Activated naive CD4-positive, alpha-beta T cell treated with anti-CD3 and anti-CD28 coated beads for 36 hours (primary cell): ENCODE measurements around the gene CPNE7. TPM values are rescaled to one million over a fixed set of nuclear protein-coding genes. Genes with fewer than 3 reads are reported as not detected.
A peak's percentile ranks its signal among the peaks of the same experiment; 100 is the strongest.

Experiments used
- CTCF ChIA-PET: fragments of 350-600 bp; sonication (Branson Sonifier 250); formaldehyde crosslinking; loops from one replicate; lab custom pipeline; 2021; ENCODE audit warnings: antibody characterized with exemption; lab: Charles Lee
- DNase-seq: peaks from one replicate; pipeline ENCODE4 v3.0.0-alpha.2; 2020
- H3K27ac Mint-ChIP-seq: one replicate; pipeline ENCODE4 v1.8.0; 2021; ENCODE audit warnings: mild to moderate bottlenecking, mixed read lengths
- H3K27me3 Mint-ChIP-seq: one replicate; pipeline ENCODE4 v1.8.0; 2021; ENCODE audit warnings: low read depth, mixed read lengths
- H3K36me3 Mint-ChIP-seq: one replicate; pipeline ENCODE4 v1.8.0; 2021; ENCODE audit warnings: low read depth, mixed read lengths
- H3K4me1 Mint-ChIP-seq: one replicate; pipeline ENCODE4 v1.8.0; 2021; ENCODE audit warnings: low read depth, mixed read lengths
- H3K4me3 Mint-ChIP-seq: one replicate; pipeline ENCODE4 v1.8.0; 2021; ENCODE audit warnings: mild to moderate bottlenecking, moderate library complexity, mixed read lengths
- H3K9me3 Mint-ChIP-seq: one replicate; pipeline ENCODE4 v1.8.0; 2021; ENCODE audit warnings: mixed read lengths
- intact Hi-C: fragments of 100-400 bp; cut with micrococcal nuclease; formaldehyde crosslinking; loops from one replicate; pipeline ENCODE4 v1.15.1; 2023
- total RNA-seq, 2 experiments: library from RNA; stranded (reverse); gene quantifications; one replicate each; pipeline ENCODE4 v1.2.3, GENCODE V29; 2021

The CPNE7 gene
- total RNA-seq, 2 experiments from 2014 or later, result 6.4 to 9.0 TPM

GRCh38 chr16:89572073-89572484 lies 3.5 kb upstream of the CPNE7 start:
- intact Hi-C loops, result no loop called here
- H3K36me3 Mint-ChIP-seq, result no peaks in the 10 kb centered on the region
- CTCF ChIA-PET, result interaction anchor here (1.3 kb wide), 1 partner anchor 69 kb away, joined by 5 read pairs; no protein-coding TSS in a partner anchor
- DNase-seq, result no peak
- H3K27me3 Mint-ChIP-seq, result peaks cover 11% of the 10 kb centered on the region
- H3K4me3 Mint-ChIP-seq, result no peak overlapping the region
- H3K27ac Mint-ChIP-seq, result no peak overlapping the region
- peaks cover 14% of the 10 kb centered on the region for H3K4me1 Mint-ChIP-seq
- H3K9me3 Mint-ChIP-seq, result no peaks in the 10 kb centered on the region

- Mint-ChIP-seq H3K27ac (no peak overlapping the region), H3K36me3 (no peaks in the 10 kb centered on the region), H3K9me3 (no peaks in the 10 kb centered on the region), H3K27me3 (peaks cover 11% of the 10 kb centered on the region), H3K4me1 (peaks cover 14% of the 10 kb centered on the region), H3K4me3 (no peak overlapping the region)
- intact Hi-C loops, result no loop called here
- CTCF ChIA-PET, result interaction anchor here (1.3 kb wide), 1 partner anchor 68 kb away, joined by 5 read pairs; no protein-coding TSS in a partner anchor
- DNase-seq, result no peak
Measured at GRCh38 chr16:89572485-89573205, 2.9 kb upstream of the CPNE7 start.

DNA sequence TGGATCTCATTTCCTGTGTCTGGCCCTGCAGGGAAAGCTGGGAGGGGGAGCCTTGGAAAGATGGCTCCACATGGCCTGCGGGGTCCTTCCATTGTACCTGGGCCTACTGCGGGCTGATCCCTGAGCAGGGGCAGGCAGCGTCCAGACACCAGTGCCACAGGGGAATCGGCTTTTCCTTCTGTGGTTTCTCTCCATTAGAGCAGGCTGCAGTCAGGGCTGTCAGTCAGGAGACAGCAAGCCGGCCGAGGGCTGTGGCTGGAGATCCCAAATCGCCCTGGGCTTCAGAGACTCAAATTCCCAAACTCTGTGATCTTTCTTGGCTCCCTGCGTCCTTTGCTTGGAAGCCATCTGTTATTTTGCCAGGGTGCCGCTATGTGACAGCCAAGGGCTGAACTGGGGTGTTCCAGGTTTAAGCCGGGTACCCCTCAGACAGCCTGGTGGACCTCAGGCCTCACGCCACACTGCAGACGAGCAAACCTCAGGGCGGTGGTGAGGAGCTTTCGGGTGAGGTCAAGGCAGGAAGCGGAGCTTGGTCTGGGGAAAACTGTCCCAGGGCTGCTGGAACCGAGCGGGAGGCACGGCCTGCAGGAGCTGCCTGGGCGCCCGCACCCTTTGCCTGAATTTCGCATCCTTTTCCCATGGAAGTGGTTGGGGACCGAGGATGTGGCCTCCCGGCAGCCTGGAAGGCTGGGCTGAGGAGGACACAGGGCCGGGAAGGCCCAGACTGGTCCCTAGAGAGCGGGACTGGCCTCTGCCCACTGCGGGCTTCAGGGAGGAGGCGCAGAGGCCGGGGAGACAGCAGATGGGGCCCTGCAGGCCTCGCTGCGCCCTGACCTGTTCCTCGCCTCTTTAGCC lies 1.5 kb upstream of the CPNE7 start:
- H3K36me3 Mint-ChIP-seq, result no peaks in the 10 kb centered on the region
- intact Hi-C loops, result loop anchor here (1.0 kb wide), 2 partner anchors 67 to 93 kb away; no protein-coding TSS in a partner anchor
- no peak overlapping the region for H3K27ac Mint-ChIP-seq
- H3K4me1 Mint-ChIP-seq, result peaks cover 14% of the 10 kb centered on the region
- H3K27me3 Mint-ChIP-seq, result peaks cover 11% of the 10 kb centered on the region
- CTCF ChIA-PET, result interaction anchor here (0.9 kb wide), 1 partner anchor 94 kb away, joined by 3 read pairs; no protein-coding TSS in a partner anchor
- peak overlapping the region; percentile 38 for H3K4me3 Mint-ChIP-seq
- no peak for DNase-seq
- no peaks in the 10 kb centered on the region for H3K9me3 Mint-ChIP-seq

DNA sequence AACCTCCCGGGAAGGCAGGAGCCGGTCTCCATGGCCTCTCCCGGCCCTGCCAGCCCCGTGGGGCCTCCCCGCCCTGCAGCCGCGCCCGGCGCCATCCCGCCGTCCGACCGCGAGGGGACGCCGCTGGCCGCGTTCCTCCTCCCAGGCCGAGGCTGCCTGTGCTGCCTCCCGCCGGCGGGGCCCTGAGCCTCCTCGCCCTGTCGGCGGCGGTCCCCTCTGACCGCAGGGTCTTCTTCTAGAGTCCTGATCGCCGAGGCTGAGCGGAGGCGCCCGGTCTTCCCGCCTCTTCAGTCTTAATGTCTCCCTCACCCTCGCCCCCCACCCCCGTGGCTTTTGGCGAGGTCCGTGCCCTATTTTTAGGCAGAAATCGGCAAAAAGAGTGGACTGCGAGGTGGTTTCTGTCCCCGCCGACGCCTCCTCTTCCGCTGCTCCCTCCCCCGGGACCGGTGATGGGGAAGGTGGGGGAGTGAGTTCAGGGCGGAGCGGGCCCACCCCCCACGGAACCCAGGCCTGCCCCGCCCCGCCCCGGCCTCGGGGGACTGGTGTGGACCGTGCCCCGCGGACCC lies 794 bp upstream of the CPNE7 start:
- intact Hi-C loops, result loop anchor here (1.0 to 5.0 kb wide), 3 partner anchors 67 to 288 kb away; no protein-coding TSS in a partner anchor
- no peaks in the 10 kb centered on the region for H3K9me3 Mint-ChIP-seq
- H3K36me3 Mint-ChIP-seq, result no peaks in the 10 kb centered on the region
- H3K27ac Mint-ChIP-seq, result no peak overlapping the region
- peaks cover 11% of the 10 kb centered on the region for H3K27me3 Mint-ChIP-seq
- peaks cover 14% of the 10 kb centered on the region for H3K4me1 Mint-ChIP-seq
- H3K4me3 Mint-ChIP-seq, result peak overlapping the region; percentile 51
- CTCF ChIA-PET, result interaction anchor here (0.8 to 1.4 kb wide), 4 partner anchors 68 to 111 kb away, joined by 3 to 4 read pairs (median 4); partner anchors contain the start of gene CDK10
- peak; percentile 75 for DNase-seq

DNA sequence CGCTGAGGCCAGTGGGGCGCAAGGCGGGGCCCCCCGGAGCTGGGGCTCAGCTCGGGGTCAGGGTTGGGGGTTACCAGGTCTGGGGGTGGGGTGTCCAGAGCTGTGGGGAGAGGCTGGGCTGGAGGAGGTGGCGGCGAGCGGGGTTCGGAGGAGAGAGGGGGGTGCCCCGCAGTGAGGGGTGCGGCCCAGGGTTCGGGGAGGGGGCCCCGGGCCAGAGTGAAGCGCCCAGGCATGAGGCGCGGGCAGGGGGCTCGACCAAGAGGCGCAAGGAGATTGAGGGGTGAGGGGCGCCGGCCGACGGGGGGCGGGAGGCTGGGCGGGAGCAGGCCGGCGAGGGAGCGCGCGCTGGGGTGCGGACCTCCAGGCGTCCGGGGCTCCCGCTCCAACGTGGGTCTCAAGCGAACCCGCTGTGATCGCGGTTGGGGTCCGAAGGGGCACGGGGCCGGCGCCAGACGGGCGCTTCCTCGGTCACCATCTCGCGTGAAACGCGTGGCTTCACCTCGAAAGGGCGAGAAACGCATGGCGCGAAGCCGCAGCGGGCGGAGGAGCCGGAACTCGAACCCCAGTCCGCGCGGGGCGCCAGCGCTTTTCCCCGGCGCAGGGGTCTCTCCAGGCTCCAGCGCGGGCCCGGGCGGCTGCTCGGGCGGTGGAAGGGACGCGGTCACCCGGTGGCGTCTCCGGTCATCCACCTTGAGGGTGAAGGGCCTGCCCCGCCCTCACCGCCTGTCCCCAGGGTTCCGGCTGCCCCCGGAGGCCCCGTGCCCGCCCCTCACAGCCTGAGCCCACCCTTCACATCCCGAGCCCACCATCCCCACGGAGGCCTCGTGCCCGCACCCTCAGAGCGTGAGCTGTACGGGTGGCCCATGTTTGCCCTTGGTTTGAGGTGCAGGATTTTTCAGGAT lies 846 bp downstream of the CPNE7 start:
- Mint-ChIP-seq H3K27ac (no peak overlapping the region), H3K27me3 (peaks cover 11% of the 10 kb centered on the region), H3K9me3 (no peaks in the 10 kb centered on the region), H3K4me3 (no peak overlapping the region), H3K36me3 (no peaks in the 10 kb centered on the region), H3K4me1 (peaks cover 14% of the 10 kb centered on the region)
- no peak for DNase-seq
- CTCF ChIA-PET, result interaction anchor here (1.4 kb wide), 1 partner anchor 110 kb away, joined by 4 read pairs; the partner anchor contains the start of gene CDK10
- intact Hi-C loops, result loop anchor here (5.0 kb wide), 1 partner anchor 286 kb away; no protein-coding TSS in a partner anchor

DNA sequence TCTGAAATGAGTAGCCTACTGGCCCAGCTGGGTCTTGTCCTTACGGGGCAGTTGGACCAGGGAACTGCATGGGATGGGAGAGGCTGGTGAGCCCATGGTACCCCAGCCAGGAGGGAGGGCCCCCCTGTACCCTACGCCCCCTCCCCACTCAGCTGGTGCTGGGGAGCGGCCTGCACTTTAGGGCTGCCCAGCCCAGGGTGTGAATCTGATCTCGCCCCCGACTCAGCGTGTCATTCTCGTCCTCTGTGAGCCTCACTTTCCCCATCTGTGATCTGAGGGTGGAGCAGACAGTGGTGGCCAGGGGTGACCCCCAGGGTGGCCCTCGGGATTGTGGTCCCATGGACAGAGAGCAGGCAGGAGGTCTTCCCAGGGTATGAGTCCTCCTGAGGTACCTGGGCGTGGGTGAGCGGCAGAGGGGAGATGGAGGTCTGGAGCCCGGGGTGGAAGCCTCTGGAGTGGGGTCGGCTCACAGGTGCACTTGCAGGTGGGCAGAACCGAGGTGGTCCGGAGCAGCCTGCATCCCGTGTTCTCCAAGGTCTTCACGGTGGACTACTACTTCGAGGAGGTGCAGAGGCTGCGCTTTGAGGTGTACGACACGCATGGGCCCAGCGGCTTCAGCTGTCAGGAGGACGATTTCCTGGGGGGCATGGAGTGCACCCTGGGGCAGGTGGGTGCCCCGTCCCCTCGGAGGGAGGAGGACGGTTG lies 1.6 kb downstream of the CPNE7 start:
- intact Hi-C loops, result loop anchor here (5.0 kb wide), 1 partner anchor 285 kb away; no protein-coding TSS in a partner anchor
- Mint-ChIP-seq H3K4me1 (peaks cover 9% of the 10 kb centered on the region), H3K9me3 (no peaks in the 10 kb centered on the region), H3K4me3 (no peak overlapping the region), H3K36me3 (no peaks in the 10 kb centered on the region), H3K27ac (no peak overlapping the region), H3K27me3 (peaks cover 10% of the 10 kb centered on the region)
- no peak for DNase-seq
- CTCF ChIA-PET, result no interaction called here

DNA sequence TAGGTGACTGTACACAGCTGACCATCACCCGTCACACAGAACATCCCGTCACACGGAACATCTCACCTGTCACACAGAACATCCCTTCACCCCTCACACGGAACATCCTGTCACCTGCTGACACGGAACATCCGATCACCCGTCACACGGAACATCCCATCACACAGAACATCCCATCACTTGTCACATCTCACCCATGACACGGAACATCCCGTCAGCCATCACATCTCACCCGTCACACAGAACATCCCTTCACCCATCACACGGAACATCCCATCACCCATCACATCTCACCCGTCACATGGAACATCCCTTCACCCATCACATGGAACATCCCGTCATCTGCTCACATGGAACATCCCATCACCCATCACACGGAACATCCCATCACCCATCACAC lies 3.8 kb downstream of the CPNE7 start:
- intact Hi-C loops, result loop anchor here (5.0 kb wide), 1 partner anchor 283 kb away; no protein-coding TSS in a partner anchor
- no peaks in the 10 kb centered on the region for H3K9me3 Mint-ChIP-seq
- no peak overlapping the region for H3K4me3 Mint-ChIP-seq
- CTCF ChIA-PET, result no interaction called here
- no peak overlapping the region for H3K27ac Mint-ChIP-seq
- no peak for DNase-seq
- no peaks in the 10 kb centered on the region for H3K4me1 Mint-ChIP-seq
- no peaks in the 10 kb centered on the region for H3K36me3 Mint-ChIP-seq
- H3K27me3 Mint-ChIP-seq, result no peaks in the 10 kb centered on the region

- intact Hi-C loops, result no loop called here
- no peak for DNase-seq
- CTCF ChIA-PET, result interaction anchor here (0.6 kb wide), 1 partner anchor 187 kb away, joined by 3 read pairs; no protein-coding TSS in a partner anchor
- no peaks in the 10 kb centered on the region for H3K27me3 Mint-ChIP-seq
- no peaks in the 10 kb centered on the region for H3K4me1 Mint-ChIP-seq
- H3K36me3 Mint-ChIP-seq, result no peaks in the 10 kb centered on the region
- H3K9me3 Mint-ChIP-seq, result no peaks in the 10 kb centered on the region
- H3K4me3 Mint-ChIP-seq, result no peak overlapping the region
- H3K27ac Mint-ChIP-seq, result no peak overlapping the region
Measured at GRCh38 chr16:89581045-89581695, 5.6 kb downstream of the CPNE7 start.

DNA sequence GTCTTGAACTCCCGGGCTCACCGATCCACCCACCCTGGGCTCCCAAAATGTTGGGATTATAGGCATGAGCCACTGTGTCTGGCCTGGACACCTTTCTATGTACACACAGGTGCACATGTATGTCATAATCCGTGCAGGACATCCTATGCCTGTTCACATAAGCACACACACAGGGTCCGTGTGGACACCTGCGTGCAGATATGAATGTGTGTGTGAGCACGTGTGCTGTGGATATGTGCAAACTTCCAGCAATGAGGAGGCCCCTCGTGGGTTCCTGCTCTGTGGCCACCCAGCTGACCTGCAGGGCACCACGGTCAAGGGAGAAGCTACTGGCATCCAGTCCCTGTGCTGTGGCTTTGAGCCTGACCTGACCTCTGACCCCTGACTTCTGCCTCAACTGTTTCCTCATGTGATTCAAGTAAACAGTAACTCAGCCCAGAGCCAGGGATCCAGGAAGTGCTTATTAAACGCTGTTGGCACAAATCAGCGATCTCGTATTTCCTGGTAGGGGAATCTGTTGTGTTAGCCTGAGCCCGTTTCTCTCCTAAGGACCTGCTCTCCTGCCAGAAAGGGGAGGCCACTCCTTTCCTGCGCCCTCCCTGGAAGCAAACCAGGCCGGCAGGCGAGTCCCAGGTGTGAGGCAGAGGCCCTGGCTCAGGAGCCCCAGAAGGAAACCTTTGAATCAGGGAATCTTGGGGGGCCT lies 6.5 kb downstream of the CPNE7 start:
- intact Hi-C loops, result no loop called here
- Mint-ChIP-seq H3K36me3 (no peaks in the 10 kb centered on the region), H3K27ac (no peak overlapping the region), H3K27me3 (no peaks in the 10 kb centered on the region), H3K9me3 (no peaks in the 10 kb centered on the region), H3K4me3 (no peak overlapping the region), H3K4me1 (no peaks in the 10 kb centered on the region)
- CTCF ChIA-PET, result no interaction called here
- no peak for DNase-seq

- Mint-ChIP-seq H3K4me1 (no peaks in the 10 kb centered on the region), H3K36me3 (peaks cover 2% of the 10 kb centered on the region), H3K9me3 (no peaks in the 10 kb centered on the region), H3K4me3 (no peak overlapping the region), H3K27me3 (no peaks in the 10 kb centered on the region), H3K27ac (no peak overlapping the region)
- no peak for DNase-seq
- CTCF ChIA-PET, result no interaction called here
- intact Hi-C loops, result no loop called here
Measured at GRCh38 chr16:89582614-89583196, 7.1 kb downstream of the CPNE7 start.
